ENCODE measurements around the gene ACOT7. TPM values are rescaled to one million over a fixed set of nuclear protein-coding genes. Genes with fewer than 3 reads are reported as not detected.
A peak's percentile ranks its signal among the peaks of the same experiment; 100 is the strongest.

ACOT7 gene
- total RNA-seq, 1 donor from 2014 or later = 175 TPM

GRCh38 chr1:6271006-6271405, 122.6 kb downstream of the ACOT7 start:
- TF ChIP-seq CTCF (IDR thresholded peaks at IDR 0.05; ENCODE audit: partially characterized antibody, unreplicated experiment) = no peak
- DNase-seq = no peak
- Mint-ChIP-seq H3K27me3 (ENCODE audit: unreplicated experiment) (peaks cover 10% of the 10 kb centered on the region), H3K4me3 (ENCODE audit: unreplicated experiment) (peak overlapping the region; percentile 52), H3K9me3 (ENCODE audit: unreplicated experiment) (peaks cover 13% of the 10 kb centered on the region), H3K36me3 (ENCODE audit: unreplicated experiment) (no peaks in the 10 kb centered on the region), H3K4me1 (ENCODE audit: low read depth, unreplicated experiment) (peaks cover 60% of the 10 kb centered on the region), H3K27ac (ENCODE audit: unreplicated experiment) (peak overlapping the region; percentile 97)

- Mint-ChIP-seq H3K4me3 (ENCODE audit: unreplicated experiment) (peak overlapping the region; percentile 65), H3K4me1 (ENCODE audit: low read depth, unreplicated experiment) (peaks cover 65% of the 10 kb centered on the region), H3K36me3 (ENCODE audit: unreplicated experiment) (no peaks in the 10 kb centered on the region), H3K27ac (ENCODE audit: unreplicated experiment) (peak overlapping the region; percentile 97), H3K9me3 (ENCODE audit: unreplicated experiment) (peaks cover 11% of the 10 kb centered on the region), H3K27me3 (ENCODE audit: unreplicated experiment) (peaks cover 11% of the 10 kb centered on the region)
- DNase-seq = no peak
- TF ChIP-seq CTCF (IDR thresholded peaks at IDR 0.05; ENCODE audit: partially characterized antibody, unreplicated experiment) = no peak
Measured at GRCh38 chr1:6270401-6270800, 123.2 kb downstream of the ACOT7 start.

GRCh38 chr1:6269720-6270400, 123.7 kb downstream of the ACOT7 start:
- peak overlapping the region; percentile 65 for H3K4me3 Mint-ChIP-seq (ENCODE audit: unreplicated experiment)

GRCh38 chr1:6269296-6269695, 124.3 kb downstream of the ACOT7 start:
- DNase-seq = no peak
- Mint-ChIP-seq H3K4me3 (ENCODE audit: unreplicated experiment) (peak overlapping the region; percentile 65), H3K4me1 (ENCODE audit: low read depth, unreplicated experiment) (peaks cover 69% of the 10 kb centered on the region)

More at GRCh38 chr1:6269720-6270400, 123.7 kb downstream of the ACOT7 start:
- Mint-ChIP-seq H3K36me3 (ENCODE audit: unreplicated experiment) (no peaks in the 10 kb centered on the region), H3K27ac (ENCODE audit: unreplicated experiment) (peak overlapping the region; percentile 97), H3K4me1 (ENCODE audit: low read depth, unreplicated experiment) (peaks cover 67% of the 10 kb centered on the region), H3K9me3 (ENCODE audit: unreplicated experiment) (peaks cover 11% of the 10 kb centered on the region), H3K27me3 (ENCODE audit: unreplicated experiment) (peaks cover 13% of the 10 kb centered on the region)
- TF ChIP-seq CTCF (IDR thresholded peaks at IDR 0.05; ENCODE audit: partially characterized antibody, unreplicated experiment) = no peak
- peak; percentile 67 for DNase-seq

More at GRCh38 chr1:6269296-6269695, 124.3 kb downstream of the ACOT7 start:
- peak overlapping the region; percentile 97 for H3K27ac Mint-ChIP-seq (ENCODE audit: unreplicated experiment)
- H3K27me3 Mint-ChIP-seq (ENCODE audit: unreplicated experiment) = peaks cover 13% of the 10 kb centered on the region
- peaks cover 11% of the 10 kb centered on the region for H3K9me3 Mint-ChIP-seq (ENCODE audit: unreplicated experiment)
- no peaks in the 10 kb centered on the region for H3K36me3 Mint-ChIP-seq (ENCODE audit: unreplicated experiment)
- no peak for TF ChIP-seq CTCF (IDR thresholded peaks at IDR 0.05; ENCODE audit: partially characterized antibody, unreplicated experiment)
